Endothelial cell of umbilical vein (primary cell): ENCODE data around the gene SPOCD1.

Experiments used
- CTCF ChIP-seq, 2 donors: IDR thresholded peaks; 1 replicate in 1 of 2; 2 replicates in 1 of 2; pipeline ENCODE4 v1.5.1; 2011; ENCODE audit warnings: low read length in 2 of 2, mild to moderate bottlenecking in 2 of 2, moderate library complexity in 2 of 2, control low read depth in 1 of 2, inconsistent platforms in 1 of 2, low read depth in 1 of 2; ENCODE audit not compliant: insufficient read depth in 1 of 2; ENCODE audit errors: extremely low read depth in 1 of 2
- EZH2 ChIP-seq: IDR thresholded peaks from 2 replicates; pipeline ENCODE4 v1.6.1; 2012; ENCODE audit warnings: borderline replicate concordance, low read depth, mild to moderate bottlenecking, moderate library complexity, low read length, inconsistent platforms; ENCODE audit not compliant: severe bottlenecking
- MAX ChIP-seq: IDR thresholded peaks from 2 replicates; pipeline ENCODE4 v1.6.1; 2011; ENCODE audit not compliant: insufficient read depth, insufficient read length
- POLR2A ChIP-seq: IDR thresholded peaks from 2 replicates; pipeline ENCODE4 v1.6.1; 2012; ENCODE audit warnings: low read depth, mild to moderate bottlenecking, control low read depth, low read length
- POLR2AphosphoS5 ChIP-seq: IDR thresholded peaks from 2 replicates; pipeline ENCODE4 v1.6.1; 2012; ENCODE audit warnings: low read depth, mild to moderate bottlenecking, control low read depth, low read length, moderate library complexity; ENCODE audit not compliant: insufficient read depth

- TF ChIP-seq POLR2A: no peak
- no peak for TF ChIP-seq CTCF (IDR thresholded peaks at IDR 0.05; ENCODE audit: extremely low read depth in 1 of 2, insufficient read depth in 1 of 2, low read depth in 1 of 2, low read length in 2 of 2)
- TF ChIP-seq POLR2AphosphoS5: no peak
- no peak for TF ChIP-seq EZH2
- TF ChIP-seq MAX: no peak
These were observed 34.0 kb downstream of the SPOCD1 start for GRCh38 chr1:31781756-31782371.
